HG03558 (cell line): ENCODE measurements around the gene OR7C2.
"Not testable (repeated sequence)": the region's sequence is repeated elsewhere in the genome, so short reads cannot be mapped to it uniquely, and the experiment has no call there.

Experiments
- ATAC-seq: cut with Tn5 transposase; IDR thresholded peaks from one replicate; pipeline ENCODE4 v1.9.1; 2021; ENCODE audit warnings: moderate number of reproducible peaks; ENCODE audit not compliant: unreplicated experiment; ENCODE audit errors: extremely low read depth

Gene OR7C2

DNA sequence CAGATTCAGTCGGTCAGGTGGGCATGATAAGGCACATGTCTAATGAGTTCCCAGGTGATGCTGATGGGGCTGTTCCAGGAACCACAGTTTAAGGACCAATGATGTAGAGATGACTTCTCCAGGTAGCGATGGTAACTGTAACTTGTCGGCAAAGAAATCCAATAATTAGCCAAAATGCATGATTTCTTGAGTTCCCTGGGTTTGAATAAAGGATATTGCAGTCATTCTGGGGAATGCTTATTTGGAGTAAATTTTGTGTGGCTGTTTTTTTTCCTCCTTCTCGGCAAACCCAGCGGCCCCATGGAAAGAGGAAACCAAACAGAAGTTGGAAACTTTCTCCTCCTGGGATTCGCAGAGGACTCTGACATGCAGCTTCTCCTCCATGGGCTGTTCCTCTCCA is at the start of gene OR7C2:
Gene OR7C2, plus strand, starts transcription at position 301 of the 400 bp plus-strand sequence. Its CDS starts 0 bp downstream, at position 301.
- ATAC-seq: no peak

DNA sequence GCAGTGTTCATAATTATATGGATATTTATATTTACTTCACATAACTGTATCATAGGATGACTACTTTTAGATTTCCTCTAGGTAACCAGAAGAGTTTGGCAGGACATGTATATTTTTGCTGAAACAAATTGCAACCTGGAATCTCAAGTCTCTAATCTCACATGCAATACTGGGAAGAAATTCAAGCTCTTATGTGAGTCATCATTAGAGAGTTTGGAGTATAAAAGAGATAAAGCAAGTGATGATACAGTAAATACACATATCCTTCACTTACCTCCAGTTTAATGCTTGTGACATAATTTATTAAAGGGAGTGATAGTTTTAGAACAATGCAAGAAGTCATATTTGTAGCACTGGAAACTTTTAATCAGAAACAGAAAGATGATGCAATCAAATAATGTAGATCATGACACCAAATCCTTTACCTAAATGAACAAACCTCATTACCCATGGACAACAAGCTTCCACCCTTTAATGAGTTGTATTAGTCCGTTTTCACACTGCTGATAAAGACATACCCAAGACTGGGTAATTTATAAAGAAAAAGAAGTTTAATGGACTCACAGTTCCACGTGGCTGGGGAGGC is 39.5 kb upstream of the OR7C2 start:
- no peak for ATAC-seq

DNA sequence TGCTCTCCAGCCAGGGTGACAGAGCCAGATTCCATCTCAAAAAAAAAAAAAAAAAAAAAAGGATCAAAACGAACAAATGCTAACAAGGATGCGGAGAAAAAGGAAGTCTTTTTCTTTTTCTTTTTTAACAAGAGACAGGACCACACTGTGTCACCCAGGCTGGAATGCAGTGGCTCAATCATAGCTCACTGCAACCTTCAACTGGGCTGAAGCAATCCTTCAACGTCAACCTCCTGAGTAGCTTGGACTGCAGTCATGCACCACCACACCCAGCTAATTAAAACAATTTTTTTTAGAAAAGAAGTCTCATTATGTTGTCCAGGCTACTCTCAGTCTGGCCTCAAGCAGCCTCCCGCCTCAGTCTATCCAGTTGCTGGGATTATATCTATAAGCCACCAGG is 34.6 kb upstream of the OR7C2 start:
- no peak for ATAC-seq

- ATAC-seq: no peak
Observed at GRCh38 chr19:14915116-14915515, 26.2 kb upstream of the OR7C2 start.

GRCh38 chr19:14916848-14917247 is 24.4 kb upstream of the OR7C2 start:
- no peak for ATAC-seq

DNA sequence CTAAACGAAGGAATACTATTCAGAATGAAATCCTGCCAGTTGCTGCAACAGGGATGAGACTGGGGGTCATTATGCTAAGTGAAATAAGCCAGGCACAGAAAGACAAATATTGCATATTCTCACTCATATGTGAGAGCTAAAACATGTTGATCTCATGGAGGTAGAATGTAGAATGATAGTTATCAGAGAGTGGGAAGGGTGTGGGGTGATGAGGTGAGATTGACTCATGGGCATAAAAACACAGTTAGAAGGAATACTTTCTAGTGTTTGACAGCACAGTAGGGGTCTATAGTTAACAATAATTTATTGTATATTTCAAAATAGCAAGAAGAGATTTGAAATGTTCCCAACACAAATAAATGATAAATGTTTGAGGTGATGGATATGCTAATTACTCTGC is 7.8 kb upstream of the OR7C2 start:
- no peak for ATAC-seq

- ATAC-seq: no peak
Observed at GRCh38 chr19:14940266-14940665, 1.0 kb upstream of the OR7C2 start.

- ATAC-seq: no peak
Observed at GRCh38 chr19:14943601-14944000, 2.3 kb downstream of the OR7C2 start.

DNA sequence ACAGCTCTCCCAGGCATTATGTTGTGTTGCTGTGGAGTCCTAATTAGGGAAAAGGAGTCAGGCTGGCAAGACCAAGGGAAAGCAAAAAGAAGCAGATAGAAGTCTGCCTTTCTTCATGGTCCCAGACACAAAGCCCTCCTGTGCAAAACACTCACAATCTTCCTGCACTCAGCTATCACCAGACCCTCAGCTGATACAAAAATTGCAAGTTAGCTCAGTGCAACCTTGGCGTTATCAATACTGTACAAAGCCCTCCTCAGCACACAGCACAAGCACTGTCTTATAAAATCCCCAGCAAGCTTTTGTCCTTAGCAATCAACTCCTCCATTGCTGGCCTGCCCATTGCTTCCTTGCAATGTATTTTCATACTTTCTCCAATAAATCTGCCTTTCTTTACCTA is 3.2 kb downstream of the OR7C2 start:
- no peak for ATAC-seq

- ATAC-seq: not testable (repeated sequence)
Observed at GRCh38 chr19:14949413-14949812, 8.1 kb downstream of the OR7C2 start.

DNA sequence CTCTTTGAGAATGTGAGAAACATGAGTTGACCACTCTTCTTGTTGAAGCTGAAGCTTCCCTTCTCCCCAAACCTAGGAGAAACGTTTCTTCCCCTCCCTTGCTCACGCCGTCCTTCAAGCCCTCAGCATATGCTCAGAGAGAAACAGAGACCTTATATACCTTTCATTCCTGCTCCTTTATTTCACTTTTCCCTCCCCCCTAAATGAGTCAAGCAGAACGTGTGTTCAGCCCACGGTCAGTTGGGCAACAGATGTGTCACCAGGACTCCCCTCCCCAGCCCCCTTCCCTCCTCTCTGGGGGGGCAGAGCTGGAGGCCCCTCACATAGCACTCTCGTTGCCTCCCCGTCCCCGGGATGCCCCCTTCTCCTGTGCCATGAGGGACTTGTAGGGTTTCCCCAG is 8.6 kb downstream of the OR7C2 start:
- no peak for ATAC-seq

GRCh38 chr19:14950421-14950820 is 9.1 kb downstream of the OR7C2 start:
- no peak for ATAC-seq

DNA sequence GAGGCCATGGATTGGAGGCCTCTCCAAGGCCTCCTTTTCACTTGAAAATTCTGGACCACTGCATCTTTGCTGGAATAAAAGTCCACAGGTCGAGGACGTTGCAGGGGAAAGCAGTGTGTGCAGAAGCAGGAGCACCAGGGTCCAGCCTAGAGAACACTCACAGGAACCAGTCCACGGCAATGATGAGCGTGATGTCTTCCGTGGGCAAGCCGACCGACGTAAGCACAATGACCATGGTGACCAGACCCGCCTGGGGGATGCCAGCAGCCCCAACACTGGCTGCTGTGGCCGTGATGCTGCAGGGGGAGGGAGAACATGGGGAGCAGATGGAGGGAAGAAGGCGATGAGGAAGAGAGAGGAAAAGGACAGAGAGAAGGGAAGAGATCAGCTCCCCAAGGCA is 11.5 kb downstream of the OR7C2 start:
- ATAC-seq: no peak

GRCh38 chr19:14954071-14954655 is 12.9 kb downstream of the OR7C2 start:
- ATAC-seq: no peak

DNA sequence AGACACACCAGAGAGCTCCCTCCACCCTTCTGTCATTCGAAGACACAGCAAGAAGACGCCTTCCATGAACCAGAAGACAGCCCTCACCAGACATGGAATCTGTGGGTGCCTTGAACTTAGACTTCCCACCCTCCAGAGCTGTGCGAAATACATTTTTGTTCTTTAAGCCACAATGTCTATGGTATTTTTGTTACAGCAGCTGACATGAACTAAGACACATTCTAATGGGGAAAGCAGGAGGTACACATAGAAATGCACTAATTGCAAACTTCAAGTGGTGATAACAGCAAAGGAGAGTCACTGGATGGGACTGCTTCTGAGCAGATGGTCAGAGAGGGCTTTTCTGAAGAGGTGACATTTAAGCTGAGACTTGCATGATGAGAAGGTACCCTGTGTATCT is 16.2 kb downstream of the OR7C2 start:
- ATAC-seq: no peak

GRCh38 chr19:14959263-14959662 is 18.0 kb downstream of the OR7C2 start:
- ATAC-seq: no peak

GRCh38 chr19:14961956-14962685 is 20.8 kb downstream of the OR7C2 start:
- no peak for ATAC-seq

GRCh38 chr19:14968247-14968646 is 27.0 kb downstream of the OR7C2 start:
- ATAC-seq: no peak

- no peak for ATAC-seq
Observed at GRCh38 chr19:14971474-14971873, 30.2 kb downstream of the OR7C2 start.

DNA sequence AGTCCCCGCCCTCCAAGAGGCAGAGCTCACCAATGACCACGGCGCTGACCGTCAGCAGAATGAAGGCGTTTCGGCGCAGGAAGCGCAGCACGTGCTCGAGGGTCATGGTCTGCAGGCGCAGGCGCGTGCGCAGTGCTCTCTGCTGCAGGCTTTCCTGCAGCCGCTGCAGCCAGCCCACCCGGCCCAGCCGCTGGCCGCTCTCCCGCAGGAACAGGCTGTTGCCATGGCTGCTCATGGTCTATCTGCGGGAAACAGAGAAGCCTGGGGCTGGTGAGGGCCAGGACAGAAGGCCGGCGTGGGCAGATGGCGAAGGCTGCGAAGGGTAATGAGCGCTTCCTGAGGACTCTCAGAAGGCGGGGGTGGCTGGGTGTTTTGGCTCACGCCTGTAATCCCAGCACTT is 31.4 kb downstream of the OR7C2 start:
- no peak for ATAC-seq

DNA sequence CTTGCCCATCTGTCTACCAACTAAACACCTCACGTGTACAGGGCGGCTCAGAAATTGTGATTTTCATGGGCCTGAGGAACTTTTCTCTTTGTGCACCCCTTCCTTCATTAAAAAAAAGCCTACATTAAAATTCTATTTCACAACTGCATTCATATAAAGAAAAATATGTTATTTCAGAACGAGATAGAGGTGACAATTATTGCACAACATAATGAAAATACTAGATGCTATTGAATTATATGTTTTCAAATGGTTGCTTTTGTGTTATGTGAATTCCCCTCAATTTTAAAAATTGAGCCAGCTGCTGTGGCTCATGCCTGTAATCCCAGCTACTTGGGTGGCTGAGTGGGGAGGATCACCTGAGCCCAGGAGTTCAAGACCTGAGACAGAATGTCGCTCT is 33.2 kb downstream of the OR7C2 start:
- no peak for ATAC-seq

DNA sequence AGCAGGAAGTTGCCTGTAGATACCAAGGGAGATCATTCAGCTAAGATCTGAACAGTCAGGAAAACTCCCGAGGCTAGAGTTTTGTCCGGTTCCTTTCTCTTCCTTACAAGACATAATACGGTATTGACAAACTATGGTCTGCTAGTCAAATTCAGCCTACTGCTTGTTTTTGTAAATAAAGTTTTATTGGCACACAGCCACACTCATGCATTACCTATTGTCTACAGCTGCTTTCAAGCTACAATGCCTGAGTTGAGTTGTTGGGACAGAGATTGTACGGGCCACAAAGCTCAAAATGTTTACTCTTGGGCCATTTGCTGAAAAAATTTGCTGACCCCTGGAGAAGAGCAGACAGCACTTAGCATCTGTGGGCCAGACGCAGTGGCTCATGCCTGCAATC is 35.8 kb downstream of the OR7C2 start:
- no peak for ATAC-seq
